GM19025 (cell line): Measurements from ENCODE around the gene QPRT.
"Not testable (repeated sequence)": the region's sequence is repeated elsewhere in the genome, so short reads cannot be mapped to it uniquely, and the experiment has no call there.

ENCODE experiments used
- ATAC-seq: cut with Tn5 transposase; IDR thresholded peaks from one replicate; pipeline ENCODE4 v1.9.1; 2021; ENCODE audit warnings: mild to moderate bottlenecking, low read depth, moderate library complexity; ENCODE audit not compliant: unreplicated experiment

QPRT gene

DNA sequence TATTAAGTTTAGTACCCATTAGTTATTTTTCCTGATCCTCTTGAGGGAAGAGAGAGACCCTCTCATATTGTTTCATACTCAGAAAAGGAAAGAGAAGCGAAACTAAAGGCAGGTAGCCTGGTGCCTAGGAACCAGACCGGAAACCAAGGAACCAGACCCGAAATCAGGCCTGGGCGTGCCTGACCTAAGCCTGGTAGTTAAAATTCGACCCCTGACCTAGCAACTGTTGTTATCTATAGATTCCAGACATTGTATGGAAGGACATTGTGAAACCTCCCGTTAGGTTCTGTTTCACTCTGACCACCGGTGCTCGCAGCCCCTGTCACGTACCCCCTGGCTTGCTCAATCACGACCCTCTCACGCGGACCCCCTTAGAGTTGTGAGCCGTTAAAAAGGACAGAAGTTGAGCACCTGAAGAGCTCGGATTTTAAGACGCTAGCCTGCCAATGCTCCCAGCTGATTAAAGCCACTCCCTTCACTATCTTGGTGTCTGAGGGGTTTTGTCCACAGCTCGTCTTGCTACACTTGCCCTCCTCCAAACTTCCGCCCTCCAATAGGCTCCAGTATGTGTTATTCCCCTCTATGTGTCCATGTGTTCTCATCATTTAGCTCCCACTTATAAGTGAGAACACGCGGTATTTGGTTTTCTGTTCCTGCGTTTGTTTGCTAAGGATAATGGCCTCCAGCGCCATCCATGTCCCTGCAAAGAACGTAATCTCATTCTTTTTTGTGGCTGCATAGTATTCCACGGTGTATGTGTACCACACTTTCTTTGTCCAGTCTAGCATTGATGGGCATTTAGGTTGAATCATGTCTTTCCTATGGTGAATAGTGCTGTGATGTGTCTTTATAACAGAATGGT is 10.7 kb downstream of the QPRT start:
- ATAC-seq: not testable (repeated sequence)

GRCh38 chr16:29692606-29693005 is 13.6 kb downstream of the QPRT start:
- not testable (repeated sequence) for ATAC-seq

DNA sequence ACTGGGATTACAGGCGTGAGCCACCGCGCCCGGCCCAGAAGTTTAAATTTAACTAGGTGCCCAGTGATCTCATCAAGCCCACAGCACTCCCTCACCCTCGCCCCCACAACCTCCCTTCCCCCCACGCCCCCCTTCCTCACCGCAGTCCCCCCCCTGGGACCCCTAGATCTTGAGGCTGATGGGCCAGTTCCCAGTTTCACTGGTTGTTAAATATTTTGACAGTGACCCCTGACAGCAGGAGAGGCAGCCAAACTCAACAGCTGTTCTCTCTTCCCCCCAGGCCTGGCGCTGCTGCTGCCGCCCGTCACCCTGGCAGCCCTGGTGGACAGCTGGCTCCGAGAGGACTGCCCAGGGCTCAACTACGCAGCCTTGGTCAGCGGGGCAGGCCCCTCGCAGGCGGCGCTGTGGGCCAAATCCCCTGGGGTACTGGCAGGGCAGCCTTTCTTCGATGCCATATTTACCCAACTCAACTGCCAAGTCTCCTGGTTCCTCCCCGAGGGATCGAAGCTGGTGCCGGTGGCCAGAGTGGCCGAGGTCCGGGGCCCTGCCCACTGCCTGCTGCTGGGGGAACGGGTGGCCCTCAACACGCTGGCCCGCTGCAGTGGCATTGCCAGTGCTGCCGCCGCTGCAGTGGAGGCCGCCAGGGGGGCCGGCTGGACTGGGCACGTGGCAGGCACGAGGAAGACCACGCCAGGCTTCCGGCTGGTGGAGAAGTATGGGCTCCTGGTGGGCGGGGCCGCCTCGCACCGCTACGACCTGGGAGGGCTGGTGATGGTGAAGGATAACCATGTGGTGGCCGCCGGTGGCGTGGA is 15.6 kb downstream of the QPRT start:
- ATAC-seq: no peak

- not testable (repeated sequence) for ATAC-seq
These were observed 16.7 kb downstream of the QPRT start for GRCh38 chr16:29695675-29696074.

GRCh38 chr16:29696881-29697331 is 17.9 kb downstream of the QPRT start:
- no peak for ATAC-seq

GRCh38 chr16:29697391-29697790 is 18.4 kb downstream of the QPRT start:
- ATAC-seq: no peak

GRCh38 chr16:29698042-29698441 is 19.1 kb downstream of the QPRT start:
- no peak for ATAC-seq

- ATAC-seq: no peak
These were observed 19.7 kb downstream of the QPRT start for GRCh38 chr16:29698484-29699323.

DNA sequence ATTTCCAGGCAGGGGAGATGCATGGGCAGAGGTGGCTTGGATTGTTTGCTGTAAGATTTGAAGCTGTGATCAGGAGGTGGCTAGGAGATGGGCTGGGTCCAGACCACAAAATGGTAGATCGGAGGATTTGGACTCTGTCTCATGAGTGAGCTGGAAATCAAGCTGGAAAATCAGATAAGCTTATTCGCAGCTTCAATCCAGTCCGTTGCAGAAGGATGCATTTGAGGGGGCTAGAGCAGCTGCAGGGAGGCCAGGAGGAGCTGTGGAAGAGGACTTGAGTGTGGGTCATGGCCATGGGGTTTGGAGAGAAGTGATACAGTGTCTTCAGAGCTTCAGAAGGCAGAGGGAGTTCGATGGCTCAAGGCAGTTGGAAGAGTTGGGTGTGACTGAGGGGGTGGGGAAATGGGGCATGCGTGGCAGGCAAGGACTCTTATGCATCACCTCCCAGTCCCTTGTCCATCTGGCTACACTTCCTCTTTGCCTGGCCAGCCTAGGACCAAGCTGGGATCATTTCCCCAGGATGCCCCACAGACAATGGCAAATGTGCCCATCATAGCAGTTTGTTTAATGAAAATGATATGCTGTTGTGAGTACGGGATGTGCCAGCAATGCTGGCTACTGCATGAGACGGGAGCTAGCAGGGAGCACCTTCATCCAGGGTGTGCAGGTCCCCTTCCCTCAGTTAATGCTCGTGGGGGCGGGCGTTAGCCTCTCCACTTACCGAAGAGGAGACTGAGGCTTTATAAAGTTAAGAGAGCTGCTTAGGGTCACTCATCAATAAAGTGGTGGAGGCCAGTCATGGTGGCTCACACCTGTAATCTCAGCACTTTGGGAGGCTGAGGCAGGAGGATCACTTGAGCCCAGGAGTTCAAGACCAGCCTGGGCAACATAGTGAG is 20.6 kb downstream of the QPRT start:
- ATAC-seq: no peak

- ATAC-seq: no peak
These were observed 21.4 kb downstream of the QPRT start for GRCh38 chr16:29700253-29700987.

- ATAC-seq: no peak
These were observed 22.2 kb downstream of the QPRT start for GRCh38 chr16:29701214-29701555.

DNA sequence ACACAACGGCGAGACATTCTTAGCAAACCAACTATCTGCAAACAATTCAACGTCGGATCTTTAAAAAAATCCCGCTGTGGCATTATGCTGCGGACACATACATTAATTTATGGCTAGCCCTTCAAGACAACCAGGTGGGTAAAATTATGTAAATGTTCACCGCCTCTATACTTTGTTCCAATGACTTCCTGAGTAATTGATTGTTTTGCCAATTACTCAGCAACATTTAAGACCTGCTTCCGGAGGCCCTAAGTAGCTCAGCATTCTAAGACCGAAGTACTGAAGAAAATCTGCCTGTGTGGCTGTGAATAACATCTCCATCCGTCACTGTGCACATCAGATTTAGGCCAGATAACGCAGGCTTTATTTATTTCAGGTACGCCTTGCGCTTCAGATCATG is 23.3 kb downstream of the QPRT start:
- peak; percentile 16 for ATAC-seq

DNA sequence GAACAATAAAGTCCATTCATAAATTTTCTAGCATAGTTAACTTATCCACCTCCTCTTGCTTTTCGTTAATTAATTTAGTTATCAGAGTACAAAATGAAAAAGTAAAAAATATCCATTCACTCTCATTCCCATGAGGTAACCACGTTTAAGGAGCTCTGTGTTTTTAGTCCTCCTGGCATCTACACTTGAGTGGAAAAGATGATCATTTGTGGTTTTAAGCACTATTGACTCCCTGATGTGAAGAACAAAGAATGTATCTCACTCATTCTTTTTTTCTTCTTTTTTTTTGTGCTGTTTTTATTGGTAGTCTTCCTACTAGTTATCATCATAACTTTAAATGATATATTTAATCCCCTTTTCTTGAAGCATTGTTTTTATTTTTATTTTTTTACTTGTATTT is 26.1 kb downstream of the QPRT start:
- ATAC-seq: no peak

DNA sequence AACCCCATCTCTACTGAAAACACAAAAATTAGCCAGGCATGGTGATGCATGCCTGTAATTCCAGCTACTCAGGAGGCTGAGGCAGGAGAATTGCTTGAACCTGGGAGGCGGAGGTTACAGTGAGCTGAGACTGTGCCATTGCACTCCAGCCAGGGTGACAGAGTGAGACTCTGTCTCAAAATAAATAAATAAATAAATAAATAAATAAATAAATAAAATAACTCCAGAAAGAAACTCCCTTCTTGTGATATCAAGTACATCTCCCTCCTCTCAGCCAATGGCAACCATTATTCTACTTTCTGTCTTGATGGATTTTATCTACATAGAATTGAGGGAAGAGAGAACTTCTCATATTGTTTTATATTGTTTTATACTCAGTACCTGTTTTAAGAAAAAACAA is 28.2 kb downstream of the QPRT start:
- not testable (repeated sequence) for ATAC-seq

DNA sequence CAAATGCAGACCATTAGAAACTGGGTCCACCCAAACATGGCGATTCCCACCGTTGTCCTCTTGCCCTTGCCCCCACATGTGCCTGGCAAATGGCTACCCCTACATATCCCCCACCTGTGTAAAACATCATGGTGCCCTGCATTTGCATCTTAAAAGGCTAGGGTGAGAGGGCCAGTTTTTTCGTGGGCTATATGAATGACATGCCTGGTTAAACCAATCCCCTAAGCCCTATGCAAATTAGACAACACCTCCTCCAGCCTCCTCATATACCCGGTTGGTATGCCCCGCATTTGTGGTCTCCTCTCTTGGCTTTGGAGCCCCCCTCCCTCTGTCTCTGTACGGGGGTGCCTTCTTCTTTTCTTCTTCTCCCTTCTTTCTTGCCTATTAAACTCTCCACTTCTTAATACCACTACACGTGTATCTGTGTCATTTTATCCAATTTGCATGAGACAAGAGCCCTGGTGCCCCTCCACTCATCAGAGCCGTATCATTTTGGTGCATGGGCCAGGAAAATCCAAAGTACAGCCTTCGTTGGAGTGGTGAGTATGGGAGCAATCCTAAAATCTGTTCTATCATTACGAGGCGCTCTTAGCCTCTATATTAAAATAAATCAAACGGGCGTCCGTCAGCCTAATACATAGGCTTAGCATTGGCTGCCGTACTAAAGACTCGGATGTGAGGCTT is 30.1 kb downstream of the QPRT start:
- ATAC-seq: no peak

DNA sequence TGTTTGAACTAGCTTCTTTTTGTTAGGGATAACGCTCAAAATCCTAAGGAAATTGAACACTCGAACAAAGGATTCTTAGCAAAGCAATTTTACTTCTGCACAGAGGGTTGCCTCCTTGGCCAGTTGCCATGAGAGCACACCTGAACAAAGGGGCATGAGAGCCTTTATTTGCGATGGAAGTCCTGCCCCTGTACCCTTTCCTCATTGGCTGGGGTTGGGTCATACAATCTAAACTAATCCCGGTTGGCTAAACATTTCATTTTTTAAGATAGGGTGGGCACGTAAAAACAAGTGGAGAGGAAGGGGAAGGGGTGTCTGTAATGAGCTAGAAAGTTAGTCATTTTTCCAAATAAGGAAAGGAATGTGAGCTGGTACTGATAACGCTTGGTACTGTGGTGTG is 30.7 kb downstream of the QPRT start:
- not testable (repeated sequence) for ATAC-seq

- no peak for ATAC-seq
These were observed 31.5 kb downstream of the QPRT start for GRCh38 chr16:29710227-29711219.
